ENCODE measurements around the gene PIK3R1.

DNA sequence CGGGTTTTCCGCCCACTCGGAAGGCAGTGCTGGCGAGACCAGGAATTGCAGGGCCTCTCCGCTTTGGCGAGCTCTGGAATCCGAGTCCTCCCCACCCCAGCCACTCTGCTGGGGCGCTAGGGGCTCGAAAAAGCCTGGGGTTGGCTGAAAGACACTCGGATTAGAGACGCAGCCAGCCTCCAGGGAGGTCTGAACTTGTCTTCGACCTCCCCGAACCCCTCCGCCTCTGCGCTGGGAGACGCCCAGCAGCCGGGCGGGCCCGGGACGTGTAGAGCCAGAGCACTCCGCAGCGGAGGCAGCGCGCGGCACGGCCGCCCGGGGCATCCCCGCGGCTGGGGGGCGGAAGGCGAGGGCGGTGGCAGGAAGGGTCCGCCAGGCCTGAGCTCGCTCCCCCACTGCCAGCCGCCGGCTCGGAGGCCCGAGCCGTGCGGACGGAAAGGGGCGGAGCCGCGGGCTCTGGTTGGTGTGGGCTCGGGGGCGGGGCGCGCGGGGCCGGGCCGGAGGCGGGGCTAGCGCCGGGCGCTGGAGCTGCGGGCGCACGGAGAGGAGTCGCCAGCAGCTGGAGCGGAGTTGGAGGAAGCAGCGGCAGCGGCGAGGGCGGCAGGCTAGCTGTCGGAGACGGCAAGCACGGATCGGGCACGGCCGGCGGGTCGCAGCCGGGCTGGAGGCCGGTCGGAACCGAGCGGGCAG is at the start of gene PIK3R1:
- TF ChIP-seq, protein P1, sequence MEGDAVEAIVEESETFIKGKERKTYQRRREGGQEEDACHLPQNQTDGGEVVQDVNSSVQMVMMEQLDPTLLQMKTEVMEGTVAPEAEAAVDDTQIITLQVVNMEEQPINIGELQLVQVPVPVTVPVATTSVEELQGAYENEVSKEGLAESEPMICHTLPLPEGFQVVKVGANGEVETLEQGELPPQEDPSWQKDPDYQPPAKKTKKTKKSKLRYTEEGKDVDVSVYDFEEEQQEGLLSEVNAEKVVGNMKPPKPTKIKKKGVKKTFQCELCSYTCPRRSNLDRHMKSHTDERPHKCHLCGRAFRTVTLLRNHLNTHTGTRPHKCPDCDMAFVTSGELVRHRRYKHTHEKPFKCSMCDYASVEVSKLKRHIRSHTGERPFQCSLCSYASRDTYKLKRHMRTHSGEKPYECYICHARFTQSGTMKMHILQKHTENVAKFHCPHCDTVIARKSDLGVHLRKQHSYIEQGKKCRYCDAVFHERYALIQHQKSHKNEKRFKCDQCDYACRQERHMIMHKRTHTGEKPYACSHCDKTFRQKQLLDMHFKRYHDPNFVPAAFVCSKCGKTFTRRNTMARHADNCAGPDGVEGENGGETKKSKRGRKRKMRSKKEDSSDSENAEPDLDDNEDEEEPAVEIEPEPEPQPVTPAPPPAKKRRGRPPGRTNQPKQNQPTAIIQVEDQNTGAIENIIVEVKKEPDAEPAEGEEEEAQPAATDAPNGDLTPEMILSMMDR (IDR thresholded peaks at IDR 0.05), result peak in 5 of 6 experiments; percentile 43 to 62 (median 57)
- TF ChIP-seq POLR2A (IDR thresholded peaks at IDR 0.05), result peak; percentile 84 to 99
